HG03066 (cell line): Measurements from ENCODE around the gene GNAS.
"Not testable (repeated sequence)": the region's sequence is repeated elsewhere in the genome, so short reads cannot be mapped to it uniquely, and the experiment has no call there.

Source experiments
- ATAC-seq: cut with Tn5 transposase; IDR thresholded peaks from one replicate; pipeline ENCODE4 v1.9.1; 2021; ENCODE audit warnings: low read depth; ENCODE audit not compliant: unreplicated experiment

The GNAS gene

DNA sequence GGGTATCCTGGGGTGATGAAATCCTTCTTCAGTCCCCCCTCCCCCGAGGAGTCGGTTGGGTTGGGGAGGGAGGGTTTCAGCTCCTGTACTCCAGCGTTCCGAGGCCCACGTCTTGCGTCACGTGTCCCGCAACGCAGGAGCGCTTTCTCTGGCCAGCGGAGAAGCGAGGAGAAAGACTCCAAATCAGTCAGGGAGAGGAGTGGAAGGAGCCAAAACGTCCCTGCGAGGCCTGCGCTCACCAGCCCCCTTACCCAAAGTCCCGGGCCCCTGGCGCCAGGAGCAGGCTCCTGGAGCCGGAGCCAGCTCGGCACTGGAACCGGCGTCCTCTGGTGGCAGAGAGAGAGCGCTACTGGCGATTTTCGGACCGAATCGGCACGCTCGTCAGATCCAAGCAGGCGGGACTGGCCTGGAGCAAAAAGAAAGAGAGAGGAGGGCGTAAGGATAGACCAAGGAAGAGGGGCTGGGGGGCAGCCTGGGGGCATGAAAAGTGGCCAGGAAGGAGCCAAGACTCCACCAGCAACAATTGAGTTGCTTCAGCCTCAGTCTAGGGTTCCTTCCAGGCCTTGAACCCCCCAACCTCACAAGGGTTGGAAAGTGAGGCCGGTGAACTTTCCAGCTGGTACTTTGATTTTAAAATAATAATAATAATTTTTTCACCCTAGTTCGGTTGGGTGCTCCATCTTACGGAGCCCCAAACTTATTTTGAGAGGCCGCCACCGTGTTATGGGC lies at the start of gene GNAS:
Gene GNAS (plus strand): TSS at position 174 of the 729 bp plus-strand sequence.
- no peak for ATAC-seq

DNA sequence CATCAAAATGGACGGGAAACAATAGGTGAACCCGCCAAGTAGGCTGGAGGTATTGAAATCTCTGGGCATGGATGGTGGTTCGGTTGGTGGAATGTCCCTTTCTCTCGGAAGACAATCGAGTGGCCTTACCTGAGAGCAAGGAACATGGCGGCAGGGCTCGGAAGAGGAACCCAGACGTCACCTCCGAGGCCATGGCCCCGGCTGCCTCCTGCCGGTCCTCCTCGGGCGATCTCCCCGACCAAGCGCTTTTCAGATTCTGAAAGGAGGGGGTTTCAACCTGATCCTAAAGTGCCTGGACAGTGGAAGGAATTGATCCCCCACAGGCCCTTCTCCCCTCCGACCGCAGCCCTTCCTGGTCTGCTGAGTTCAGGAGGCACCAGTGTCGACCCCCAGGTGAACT lies 49.0 kb upstream of the GNAS start:
- ATAC-seq = no peak

DNA sequence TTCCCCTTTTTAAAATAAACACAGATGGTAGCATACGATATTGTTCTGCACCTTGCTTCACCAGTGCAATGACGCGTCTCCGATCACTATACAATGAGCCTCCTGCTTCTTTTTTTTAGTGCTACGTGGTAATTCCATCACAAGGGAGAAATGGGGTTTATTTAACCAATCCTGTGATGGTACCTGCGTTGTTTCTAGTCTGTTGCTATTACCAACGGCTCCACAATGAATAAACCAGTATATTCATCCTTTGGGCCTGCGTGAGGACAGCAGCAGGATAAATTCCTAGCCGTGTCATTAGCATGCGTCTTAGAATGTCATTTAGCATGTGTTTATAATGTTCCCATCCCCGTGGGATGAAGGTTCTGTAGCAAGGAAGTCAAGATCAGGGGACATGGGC lies 44.7 kb upstream of the GNAS start:
- no peak for ATAC-seq

DNA sequence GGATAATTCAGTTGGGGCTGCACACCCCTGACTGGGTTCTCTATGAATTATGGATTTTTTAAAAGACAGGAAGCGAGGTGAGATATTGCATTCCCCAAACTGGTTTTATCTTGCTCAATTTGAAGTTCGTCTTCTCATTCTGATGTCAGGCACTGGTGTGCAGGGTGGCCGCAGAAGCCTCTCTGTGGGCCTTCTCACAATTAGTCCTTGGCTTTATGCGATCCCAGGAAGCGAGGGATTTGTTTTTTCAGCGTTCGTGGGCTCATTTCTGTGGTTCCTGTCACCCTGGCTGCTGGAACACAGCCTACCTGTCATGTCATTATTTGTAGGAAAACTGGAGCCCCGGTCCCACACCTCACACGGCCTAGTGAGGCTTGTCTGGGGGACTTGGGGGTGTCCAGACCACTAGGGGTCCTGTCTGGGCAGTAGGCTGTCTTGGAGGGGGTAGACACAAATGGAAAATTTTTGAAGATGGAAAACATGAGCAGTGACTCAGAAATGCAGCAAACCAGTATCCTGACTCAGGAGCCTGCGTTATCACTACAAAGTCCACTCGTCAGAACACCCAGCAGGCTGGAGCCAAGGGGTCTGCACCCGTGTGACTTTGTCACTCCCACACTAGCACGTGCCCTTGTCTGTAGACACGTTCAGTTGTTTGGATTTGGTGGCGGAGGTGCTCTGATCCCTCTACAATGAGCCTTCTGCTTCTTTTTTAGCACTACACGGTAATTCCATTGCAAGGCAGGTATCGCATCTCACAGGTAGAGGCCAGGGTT lies 44.1 kb upstream of the GNAS start:
- no peak for ATAC-seq

DNA sequence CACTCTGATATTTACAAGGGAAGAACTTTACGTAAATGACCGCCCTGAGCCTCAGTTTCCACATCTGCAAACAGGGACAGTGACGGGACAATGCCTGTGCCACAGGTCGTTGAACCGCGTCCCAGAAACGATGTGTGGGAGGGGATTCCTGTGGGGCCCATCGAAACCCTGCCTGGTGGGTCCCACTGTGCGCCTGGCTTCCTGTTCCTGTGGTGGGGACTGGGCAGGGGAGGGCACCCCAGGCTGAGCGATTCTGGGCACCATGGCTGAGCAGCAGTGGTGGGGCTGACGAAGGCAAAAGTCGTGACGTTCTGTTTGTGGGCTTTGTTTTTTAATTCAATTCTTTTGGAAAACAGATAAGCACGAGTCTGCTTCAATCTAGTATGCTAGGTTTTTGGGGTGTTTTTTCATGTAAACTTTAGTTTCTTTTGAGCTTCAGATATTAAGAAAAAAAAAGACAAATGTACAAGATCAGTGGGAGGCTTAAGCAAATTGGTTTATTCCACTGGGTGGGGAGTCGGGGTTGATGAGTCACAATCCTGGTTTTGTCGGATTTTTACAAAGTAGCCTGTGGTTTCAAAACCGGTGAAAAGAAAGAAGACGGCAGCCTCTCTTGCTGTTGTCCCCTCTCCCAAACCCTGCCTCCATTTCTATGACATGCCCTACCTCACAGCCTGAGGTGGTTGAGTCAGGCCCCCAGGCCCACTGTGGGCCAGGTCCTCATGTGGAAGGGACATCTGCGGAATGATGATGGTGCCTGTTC lies 42.2 kb upstream of the GNAS start:
- no peak for ATAC-seq

DNA sequence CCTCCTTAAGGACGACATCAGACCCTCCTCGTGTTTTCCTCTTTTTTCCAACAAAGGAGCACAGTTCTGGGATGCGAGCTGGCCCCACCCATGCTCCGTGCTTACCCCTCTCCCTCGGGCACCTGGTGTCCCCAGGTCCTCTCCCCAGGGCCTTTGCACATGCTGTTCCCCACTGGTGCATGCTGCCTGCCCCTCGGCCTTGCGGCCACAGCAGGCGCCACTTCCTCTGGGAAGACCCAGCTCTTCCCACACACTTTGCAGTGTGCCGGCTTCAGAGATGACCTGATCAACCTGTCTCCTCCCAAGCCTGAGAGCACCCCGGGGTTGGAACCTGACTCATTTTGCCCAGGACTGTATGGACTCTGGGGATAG lies 41.7 kb upstream of the GNAS start:
- no peak for ATAC-seq

DNA sequence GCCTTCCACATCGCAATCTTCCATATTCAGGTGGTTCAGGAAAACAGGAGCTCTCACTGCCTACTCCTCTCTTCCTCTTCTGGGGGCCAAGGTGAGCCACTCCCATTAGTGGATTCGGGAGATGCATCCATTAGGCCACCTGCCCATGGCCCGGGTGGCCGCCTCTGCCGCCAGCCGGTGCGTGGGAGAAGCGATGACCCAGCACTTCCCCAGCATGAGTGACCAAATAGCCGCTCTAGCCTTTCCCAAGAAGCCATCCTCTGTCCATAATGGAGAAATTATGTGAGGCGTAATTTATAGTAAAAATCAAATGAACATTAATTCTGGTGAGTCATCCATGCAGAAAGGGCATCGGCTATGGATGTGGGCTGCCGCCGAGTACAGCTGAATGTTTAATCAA lies 41.2 kb upstream of the GNAS start:
- ATAC-seq = no peak

DNA sequence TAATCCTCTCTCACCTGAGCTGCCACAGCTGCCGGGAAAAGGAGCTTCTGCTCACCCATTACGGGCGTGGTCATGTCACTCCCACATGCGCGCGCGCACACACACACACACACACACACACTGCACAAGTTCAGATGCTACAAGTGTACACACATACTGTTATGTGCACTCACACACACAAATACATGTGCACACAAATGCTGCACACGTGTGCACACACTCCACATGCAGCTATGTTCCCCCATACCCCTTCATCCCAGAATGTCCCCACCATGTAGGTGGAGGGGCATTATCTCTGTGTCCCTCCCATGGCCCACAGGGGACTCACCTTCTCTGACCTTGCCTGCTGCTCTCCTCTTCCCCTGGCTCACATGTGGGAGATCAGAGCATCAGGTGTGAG lies 39.1 kb upstream of the GNAS start:
- ATAC-seq = no peak

DNA sequence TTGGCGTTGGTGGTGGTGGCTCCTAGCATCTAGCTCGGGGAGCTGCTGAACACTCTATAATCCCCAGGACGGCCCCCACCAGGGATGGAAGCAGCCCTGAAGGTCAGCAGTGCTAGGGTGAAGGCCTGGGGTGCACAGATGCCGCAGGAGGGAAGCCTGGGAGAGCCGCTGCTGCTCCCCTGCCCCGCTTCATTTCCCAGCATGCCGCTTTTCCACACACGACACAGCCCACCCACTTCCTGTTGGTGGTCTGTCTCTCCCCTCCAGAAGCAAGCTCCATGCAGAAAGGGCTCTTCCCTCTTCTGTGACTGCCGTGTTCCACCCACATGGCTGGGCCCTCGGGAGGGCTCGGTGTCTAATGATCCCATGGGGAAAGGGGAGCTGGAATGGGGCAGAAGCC lies 37.1 kb upstream of the GNAS start:
- no peak for ATAC-seq

DNA sequence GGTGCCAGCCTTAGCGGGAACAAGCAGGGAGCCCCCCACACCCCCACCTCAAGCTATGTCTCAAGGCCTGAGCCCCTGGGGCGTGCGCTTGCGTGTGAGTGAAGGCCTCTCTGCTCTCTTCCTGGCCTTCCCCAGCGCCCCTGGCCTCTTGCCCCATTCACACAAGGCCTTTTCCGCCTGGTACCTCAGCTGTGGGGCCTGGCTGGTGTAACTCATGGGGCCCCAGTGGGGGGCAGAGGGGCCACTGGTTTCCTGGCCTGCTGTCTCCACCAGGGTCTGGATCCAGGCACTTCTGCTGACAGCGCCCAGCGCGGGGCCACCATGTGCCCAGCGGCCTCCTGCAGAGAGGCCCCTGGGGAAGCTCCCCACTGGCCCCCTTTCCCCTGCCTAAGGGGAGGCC lies 36.5 kb upstream of the GNAS start:
- no peak for ATAC-seq

DNA sequence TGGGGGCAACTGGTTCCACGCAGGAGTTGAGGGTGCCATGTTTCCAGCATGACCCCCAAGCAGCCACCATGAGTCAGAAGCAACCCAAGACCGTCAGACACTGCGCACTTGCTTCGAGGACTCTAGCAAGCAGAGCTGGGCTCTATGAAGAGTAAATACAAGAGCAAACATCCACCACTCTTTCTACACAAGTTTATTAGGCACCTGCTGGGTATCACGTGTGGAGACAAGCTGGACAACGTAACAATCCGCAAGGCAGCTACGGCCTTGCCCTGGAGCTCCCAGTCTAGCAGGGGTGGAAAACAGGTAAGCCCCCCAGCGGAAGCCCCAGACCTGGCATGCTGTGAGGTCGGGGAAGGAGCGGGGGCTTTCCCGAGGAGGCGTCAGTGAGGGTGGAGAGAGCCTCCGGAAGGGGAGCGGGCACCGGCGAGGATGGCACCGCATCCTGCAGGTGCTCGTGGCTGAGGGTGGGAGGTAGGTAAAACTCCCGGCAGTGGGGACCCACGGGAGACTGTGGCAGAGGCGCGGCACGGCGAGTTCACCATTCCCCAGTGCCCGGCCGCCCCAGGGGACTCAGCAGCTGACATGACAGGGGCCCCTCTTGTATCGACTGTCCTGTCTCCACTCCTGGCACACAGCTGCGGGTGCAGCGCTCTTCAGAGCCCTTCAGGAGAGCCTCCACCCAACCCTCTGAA lies 35.4 kb upstream of the GNAS start:
- ATAC-seq = no peak

DNA sequence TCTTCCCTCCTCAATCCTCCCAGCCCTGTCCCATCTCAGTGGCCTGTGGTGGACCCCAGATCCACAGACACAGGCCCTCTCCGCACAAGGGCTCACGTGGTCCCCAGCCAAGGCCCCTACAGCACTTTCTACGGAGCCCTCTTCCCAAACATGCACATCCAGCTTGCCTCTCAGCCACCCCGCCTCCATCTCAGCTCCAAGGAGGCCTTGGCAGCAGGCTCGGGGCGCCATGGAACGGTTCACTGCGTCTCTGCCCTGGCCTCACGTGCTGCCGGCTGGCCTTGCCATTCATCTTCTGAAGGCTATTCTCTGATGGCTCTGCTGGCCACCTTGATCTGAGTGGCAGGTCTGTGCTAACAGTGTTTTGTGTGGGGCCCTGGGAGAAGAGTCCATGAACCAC lies 34.8 kb upstream of the GNAS start:
- no peak for ATAC-seq

DNA sequence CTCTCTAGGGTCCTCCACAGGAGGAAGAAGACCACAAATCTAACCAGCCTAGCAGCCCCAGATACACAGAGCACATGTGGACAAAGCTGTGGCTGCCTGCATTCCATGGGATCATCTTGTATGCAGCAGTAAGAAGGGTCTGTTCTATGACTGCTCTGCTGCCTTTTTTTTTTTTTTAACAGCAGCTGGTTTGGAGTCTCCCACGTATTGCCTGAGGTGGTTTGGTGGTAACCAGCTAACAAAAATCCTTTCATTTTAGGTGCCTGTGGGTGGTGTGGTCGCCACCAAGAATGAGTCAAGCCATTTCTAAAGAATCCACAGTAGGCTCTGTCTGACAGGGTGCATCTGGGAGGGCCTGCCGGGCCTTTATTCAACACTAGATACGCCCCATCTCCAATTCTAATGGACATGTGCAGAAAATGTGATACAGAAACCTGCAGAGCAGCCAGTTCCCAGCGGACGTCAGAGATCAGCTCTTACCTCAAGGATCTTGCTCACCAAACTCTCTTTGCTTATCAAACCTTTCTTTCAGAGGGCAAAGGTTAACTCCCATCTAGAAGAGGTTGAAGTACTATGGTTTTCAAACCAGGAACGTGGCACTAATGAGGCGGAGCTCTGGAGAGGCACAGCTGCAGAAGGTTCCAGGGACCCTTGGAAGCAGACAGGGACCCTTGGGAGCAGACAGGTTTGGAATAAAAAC lies 33.8 kb upstream of the GNAS start:
- ATAC-seq = no peak

DNA sequence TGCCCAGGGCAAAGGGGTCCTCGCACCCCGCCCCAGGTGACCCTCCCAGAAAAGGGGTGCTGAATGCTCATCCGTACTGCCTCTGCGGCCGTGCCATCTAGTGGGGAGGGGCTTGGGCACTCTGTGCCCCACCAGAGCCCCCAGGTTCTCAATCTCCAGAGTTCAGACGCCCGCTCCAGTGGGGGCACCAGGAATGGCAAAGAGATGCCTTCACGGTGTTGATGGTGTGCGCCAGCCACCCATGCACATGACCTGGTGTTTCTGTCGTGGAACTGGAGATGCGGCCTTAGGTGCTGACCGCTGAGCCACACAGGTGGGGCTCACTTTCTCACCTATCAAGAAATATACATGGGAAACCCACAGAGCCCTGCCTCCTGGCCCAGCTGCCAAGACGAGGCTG lies 32.6 kb upstream of the GNAS start:
- ATAC-seq = no peak

DNA sequence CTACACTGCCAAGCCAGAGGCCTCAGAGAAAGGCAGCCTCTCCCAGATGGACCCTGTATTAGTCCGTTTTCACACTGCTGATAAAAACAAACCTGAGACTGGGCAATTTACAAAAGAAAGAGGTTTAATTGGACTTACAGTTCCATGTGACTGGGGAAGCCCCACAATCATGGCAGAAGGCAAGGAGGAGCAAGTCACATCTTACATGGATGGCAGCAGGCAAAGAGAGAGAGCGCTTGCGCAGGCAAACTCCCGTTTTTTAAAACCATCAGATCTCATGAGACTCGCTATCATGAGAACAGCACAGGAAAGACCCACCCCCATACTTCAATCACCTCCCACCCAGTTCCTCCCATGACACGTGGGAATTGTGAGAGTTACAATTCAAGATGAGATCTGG lies 32.0 kb upstream of the GNAS start:
- not testable (repeated sequence) for ATAC-seq

DNA sequence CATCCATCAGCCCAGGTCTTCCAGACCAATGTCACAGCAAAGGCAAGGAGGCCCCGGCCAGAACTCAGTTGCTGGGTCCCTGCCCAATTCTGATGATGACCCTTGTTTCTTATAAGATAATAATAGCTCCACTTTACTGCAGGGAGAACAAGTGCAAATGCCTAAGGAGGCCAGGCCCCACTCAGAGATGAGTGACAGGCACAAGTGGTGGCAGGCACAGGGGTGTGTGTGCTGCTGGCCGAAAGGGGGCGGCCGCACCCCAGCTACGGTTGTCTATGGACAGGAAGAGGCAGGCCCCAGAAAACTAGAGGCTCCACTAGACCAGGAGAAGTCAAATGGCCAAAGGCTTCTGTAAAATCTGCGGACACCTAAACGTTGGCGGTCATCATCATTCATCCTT lies 30.4 kb upstream of the GNAS start:
- no peak for ATAC-seq

DNA sequence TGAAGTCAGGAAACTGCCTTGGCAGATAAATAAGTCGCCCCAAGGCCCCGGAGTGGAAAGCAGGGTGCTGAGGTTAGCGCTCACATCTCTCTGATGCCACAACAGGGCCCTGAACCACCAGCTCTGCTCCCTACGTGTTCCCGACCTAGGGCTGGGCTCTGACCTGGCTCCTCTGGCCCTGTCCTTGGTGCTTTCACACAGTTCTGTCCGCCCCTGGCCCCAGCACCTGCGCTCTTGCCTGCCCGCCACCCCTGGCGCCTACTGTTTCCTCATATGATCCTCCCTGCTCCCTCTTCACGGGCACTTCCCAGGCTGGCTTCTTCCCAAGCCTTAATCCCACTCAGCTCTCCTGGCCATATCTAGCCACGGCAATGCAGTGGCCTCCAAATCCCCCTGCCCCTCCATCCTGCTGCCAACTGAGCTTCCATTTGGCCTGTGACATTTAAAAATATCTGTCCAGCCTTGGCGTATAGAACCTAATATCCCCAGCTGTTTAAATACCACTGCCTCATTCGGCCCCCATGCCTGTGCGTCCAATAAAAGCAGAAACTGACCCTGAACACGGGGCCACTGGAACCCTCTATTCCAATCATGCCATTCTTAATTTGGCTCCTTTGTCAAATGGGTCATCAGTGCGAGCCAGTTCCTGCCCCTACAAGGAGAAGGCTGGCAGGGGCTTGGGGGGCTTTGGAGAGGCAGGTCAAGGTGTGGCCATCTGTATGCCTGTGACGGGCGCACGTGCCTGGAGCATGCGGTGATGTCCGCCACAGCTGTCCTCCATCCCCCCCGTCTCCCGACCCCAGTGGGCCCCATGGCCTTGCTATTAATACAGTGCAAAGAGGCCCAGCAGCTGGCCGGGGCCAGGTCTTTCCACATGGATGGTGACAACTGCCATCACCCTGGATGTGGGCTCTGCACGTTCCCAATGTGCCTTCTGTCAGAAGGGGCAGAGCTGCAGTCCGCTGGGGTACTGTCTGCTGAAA lies 29.5 kb upstream of the GNAS start:
- ATAC-seq = no peak

DNA sequence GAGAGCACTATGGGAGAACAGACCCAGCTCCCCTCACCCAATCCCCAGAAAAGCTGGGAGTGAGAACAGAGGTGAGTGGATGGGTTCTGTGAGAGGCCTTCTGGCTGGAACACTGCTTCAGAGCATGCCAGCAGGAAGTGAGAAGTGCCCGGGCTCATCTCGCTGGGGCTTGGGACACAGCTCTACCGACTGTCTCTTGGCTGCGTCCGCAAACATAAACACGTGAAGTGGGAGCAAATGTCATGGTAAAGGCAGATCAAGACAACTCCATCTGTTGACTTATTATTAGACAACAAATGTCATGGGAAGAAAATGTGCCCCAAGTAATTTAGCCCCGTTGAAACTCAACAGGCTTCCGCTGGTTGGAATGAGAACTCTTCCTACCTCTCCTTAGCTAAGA lies 27.7 kb upstream of the GNAS start:
- no peak for ATAC-seq

DNA sequence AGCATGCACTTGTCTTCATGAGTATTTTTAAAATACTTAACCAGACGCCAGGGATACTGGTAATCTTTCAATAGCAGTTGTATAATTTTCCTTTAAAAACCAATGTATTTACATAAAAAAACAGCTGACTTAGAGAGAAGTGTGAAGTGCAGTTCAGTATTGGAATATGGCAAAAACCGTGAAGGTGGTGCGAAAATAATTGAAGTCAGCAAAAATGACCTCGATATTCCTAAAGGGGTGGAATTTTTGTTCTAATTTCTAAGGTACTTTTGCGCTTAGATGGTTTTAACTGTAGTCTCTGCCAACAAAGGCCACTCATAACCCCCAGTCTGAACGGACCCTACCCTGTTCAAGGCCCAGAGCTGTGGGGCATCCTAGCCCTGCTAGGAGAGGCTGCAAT lies 27.1 kb upstream of the GNAS start:
- ATAC-seq = no peak
